GM23248 (cell line): ENCODE results near the gene LRG1.

Experiments used
- EZH2 ChIP-seq: fragments of 200-600 bp; sonication (generic); IDR thresholded peaks from 2 replicates; pipeline ENCODE4 v1.6.1; 2018; ENCODE audit warnings: antibody characterized with exemption, mild to moderate bottlenecking; ENCODE audit not compliant: insufficient read depth, poor library complexity, severe bottlenecking
- EZH2phosphoT487 ChIP-seq: fragments of 200-600 bp; sonication (generic); IDR thresholded peaks from 2 replicates; pipeline ENCODE4 v1.6.1; 2018; ENCODE audit warnings: antibody characterized with exemption, moderate library complexity, mild to moderate bottlenecking, low read depth; ENCODE audit not compliant: insufficient read depth

- TF ChIP-seq EZH2 (no peak), EZH2phosphoT487 (no peak)
Measured at GRCh38 chr19:4531562-4532165, 8.2 kb downstream of the LRG1 start.
